Measurements from ENCODE around the gene BAZ2B. TPM values are rescaled to one million over a fixed set of nuclear protein-coding genes. Genes with fewer than 3 reads are reported as not detected.

Gene BAZ2B
- total RNA-seq, 1 donor from 2014 or later, result 101 TPM

DNA sequence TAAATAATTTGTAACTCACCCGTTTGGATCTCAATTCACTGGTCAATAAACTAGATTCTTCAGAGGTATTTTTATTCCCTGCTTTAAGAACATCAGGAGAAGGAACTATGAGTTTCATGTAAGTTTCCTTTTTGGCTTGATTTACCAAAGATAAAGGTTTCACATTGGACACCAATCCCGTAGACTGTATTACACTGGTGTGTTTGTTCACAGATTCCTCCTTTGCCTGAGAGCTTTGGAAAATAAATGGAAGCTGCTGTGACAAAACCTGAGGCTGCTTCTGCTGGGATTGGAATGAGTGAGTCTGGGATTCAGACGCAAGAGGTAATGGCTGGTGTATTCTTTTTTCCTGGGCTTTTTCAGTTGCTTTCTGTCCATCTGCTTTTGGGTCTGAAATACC, 178.1 kb downstream of the BAZ2B start:
- no peaks in the 10 kb centered on the region for H3K27me3 ChIP-seq
- no peak overlapping the region for H3K27ac ChIP-seq
- Mint-ChIP-seq H3K27me3 (ENCODE audit: insufficient read depth, low read depth) (no peaks in the 10 kb centered on the region), H3K4me3 (no peak overlapping the region), H3K36me3 (peaks cover 24% of the 10 kb centered on the region), H3K4me1 (no peaks in the 10 kb centered on the region), H3K9me3 (no peaks in the 10 kb centered on the region), H3K27ac (no peak overlapping the region)
- no peaks in the 10 kb centered on the region for H3K9me3 ChIP-seq (ENCODE audit: low read depth)
- no peaks in the 10 kb centered on the region for H3K79me2 ChIP-seq (ENCODE audit: low read depth)
- no peaks in the 10 kb centered on the region for H3F3A ChIP-seq (ENCODE audit: low read depth)
- H4K20me1 ChIP-seq (ENCODE audit: low read depth), result no peaks in the 10 kb centered on the region
- no peak overlapping the region for H2AFZ ChIP-seq (replicated peaks)
- no peaks in the 10 kb centered on the region for H3K4me1 ChIP-seq
- H3K4me3 ChIP-seq, result no peak overlapping the region
- H3K36me3 ChIP-seq, result peaks cover 20% of the 10 kb centered on the region
- no peak overlapping the region for H3K4me2 ChIP-seq
- H3K9ac ChIP-seq, result no peak overlapping the region
- TF ChIP-seq EZH2 (IDR thresholded peaks at IDR 0.05), result no peak
- TF ChIP-seq, protein P1, sequence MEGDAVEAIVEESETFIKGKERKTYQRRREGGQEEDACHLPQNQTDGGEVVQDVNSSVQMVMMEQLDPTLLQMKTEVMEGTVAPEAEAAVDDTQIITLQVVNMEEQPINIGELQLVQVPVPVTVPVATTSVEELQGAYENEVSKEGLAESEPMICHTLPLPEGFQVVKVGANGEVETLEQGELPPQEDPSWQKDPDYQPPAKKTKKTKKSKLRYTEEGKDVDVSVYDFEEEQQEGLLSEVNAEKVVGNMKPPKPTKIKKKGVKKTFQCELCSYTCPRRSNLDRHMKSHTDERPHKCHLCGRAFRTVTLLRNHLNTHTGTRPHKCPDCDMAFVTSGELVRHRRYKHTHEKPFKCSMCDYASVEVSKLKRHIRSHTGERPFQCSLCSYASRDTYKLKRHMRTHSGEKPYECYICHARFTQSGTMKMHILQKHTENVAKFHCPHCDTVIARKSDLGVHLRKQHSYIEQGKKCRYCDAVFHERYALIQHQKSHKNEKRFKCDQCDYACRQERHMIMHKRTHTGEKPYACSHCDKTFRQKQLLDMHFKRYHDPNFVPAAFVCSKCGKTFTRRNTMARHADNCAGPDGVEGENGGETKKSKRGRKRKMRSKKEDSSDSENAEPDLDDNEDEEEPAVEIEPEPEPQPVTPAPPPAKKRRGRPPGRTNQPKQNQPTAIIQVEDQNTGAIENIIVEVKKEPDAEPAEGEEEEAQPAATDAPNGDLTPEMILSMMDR (IDR thresholded peaks at IDR 0.05), result no peak
- TF ChIP-seq EZH2phosphoT487 (IDR thresholded peaks at IDR 0.05), result no peak
- no peak for DNase-seq (ENCODE audit: low spot score)

DNA sequence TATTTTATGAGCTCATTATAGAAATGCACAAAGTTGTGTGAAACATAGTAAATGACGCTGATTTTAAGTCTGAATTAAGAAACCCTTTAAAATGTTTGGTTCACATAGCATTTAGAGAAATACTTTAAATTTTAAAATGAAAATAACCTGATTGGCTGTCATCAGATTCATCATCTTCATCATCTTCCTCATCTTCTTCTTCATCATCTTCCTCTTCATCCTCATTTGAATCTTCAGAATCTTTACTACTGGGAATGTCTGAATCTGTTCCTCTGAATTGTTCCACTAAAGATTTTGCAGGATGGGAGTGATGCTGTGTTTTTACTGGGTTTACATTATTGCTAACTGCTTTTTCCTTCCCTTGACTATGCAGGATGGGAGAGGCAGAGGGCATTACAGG, 183.7 kb downstream of the BAZ2B start:
- TF ChIP-seq EZH2 (IDR thresholded peaks at IDR 0.05), result no peak
- TF ChIP-seq, protein P1 (IDR thresholded peaks at IDR 0.05), result no peak
- H3K4me2 ChIP-seq, result no peak overlapping the region
- Mint-ChIP-seq H3K27me3 (ENCODE audit: insufficient read depth, low read depth) (no peaks in the 10 kb centered on the region), H3K4me1 (no peaks in the 10 kb centered on the region), H3K27ac (no peak overlapping the region), H3K36me3 (peaks cover 36% of the 10 kb centered on the region), H3K4me3 (no peak overlapping the region), H3K9me3 (no peaks in the 10 kb centered on the region)
- H3K27ac ChIP-seq, result no peak overlapping the region
- H3F3A ChIP-seq (ENCODE audit: low read depth), result no peaks in the 10 kb centered on the region
- no peak overlapping the region for H3K9ac ChIP-seq
- H3K36me3 ChIP-seq, result peaks cover 20% of the 10 kb centered on the region
- H3K27me3 ChIP-seq, result no peaks in the 10 kb centered on the region
- no peak overlapping the region for H2AFZ ChIP-seq (replicated peaks)
- H3K79me2 ChIP-seq (ENCODE audit: low read depth), result no peaks in the 10 kb centered on the region
- no peaks in the 10 kb centered on the region for H3K4me1 ChIP-seq
- H3K9me3 ChIP-seq (ENCODE audit: low read depth), result no peaks in the 10 kb centered on the region
- no peak for DNase-seq (ENCODE audit: low spot score)
- no peaks in the 10 kb centered on the region for H4K20me1 ChIP-seq (ENCODE audit: low read depth)
- no peak overlapping the region for H3K4me3 ChIP-seq

DNA sequence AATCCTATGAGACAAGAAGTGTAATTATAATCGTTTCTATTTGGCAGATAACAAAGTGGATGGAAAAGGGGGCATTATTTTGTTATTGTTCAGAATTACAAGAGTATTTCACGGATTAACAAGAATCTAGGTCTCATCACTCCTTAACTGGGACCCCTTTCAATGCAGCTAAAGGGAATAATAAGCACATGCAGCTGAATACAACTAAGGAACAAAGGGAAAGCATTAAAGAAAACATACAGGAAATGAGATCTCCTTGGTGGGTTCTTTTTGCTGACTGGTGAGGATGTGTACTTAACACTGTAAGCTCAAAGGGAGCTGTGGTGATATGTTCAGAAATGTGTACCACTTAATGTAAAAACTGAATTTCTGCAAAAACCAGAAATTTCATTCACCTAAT, 189.3 kb downstream of the BAZ2B start:
- Mint-ChIP-seq H3K27ac (no peak overlapping the region), H3K36me3 (peaks cover 47% of the 10 kb centered on the region), H3K4me1 (peaks cover 8% of the 10 kb centered on the region), H3K4me3 (no peak overlapping the region), H3K9me3 (peaks cover 8% of the 10 kb centered on the region), H3K27me3 (ENCODE audit: insufficient read depth, low read depth) (no peaks in the 10 kb centered on the region)
- Histone ChIP-seq H3K27me3 (no peaks in the 10 kb centered on the region), H3K4me1 (peaks cover 6% of the 10 kb centered on the region), H2AFZ (replicated peaks) (no peak overlapping the region), H3K27ac (no peak overlapping the region), H3K79me2 (ENCODE audit: low read depth) (no peaks in the 10 kb centered on the region), H4K20me1 (ENCODE audit: low read depth) (no peaks in the 10 kb centered on the region), H3K4me2 (no peak overlapping the region), H3K9me3 (ENCODE audit: low read depth) (no peaks in the 10 kb centered on the region), H3F3A (ENCODE audit: low read depth) (no peaks in the 10 kb centered on the region), H3K4me3 (no peak overlapping the region), H3K9ac (no peak overlapping the region), H3K36me3 (peaks cover 12% of the 10 kb centered on the region)
- TF ChIP-seq EZH2 (IDR thresholded peaks at IDR 0.05), result no peak
- TF ChIP-seq EZH2phosphoT487 (IDR thresholded peaks at IDR 0.05), result no peak
- TF ChIP-seq, protein P1 (IDR thresholded peaks at IDR 0.05), result no peak
- DNase-seq (ENCODE audit: low spot score), result no peak
